H1 (cell line): ENCODE measurements around the gene LRRC4C. TPM values are rescaled to one million over a fixed set of nuclear protein-coding genes. Genes with fewer than 3 reads are reported as not detected.

Experiments used
- CTCF ChIA-PET: fragments of 300-600 bp; sonication (Branson Sonifier 250); formaldehyde crosslinking; loops from one replicate; lab custom pipeline; 2021; ENCODE audit not compliant: partially characterized antibody; lab: Charles Lee
- POLR2A ChIA-PET: fragments of 300-600 bp; sonication (Branson Sonifier 250); formaldehyde crosslinking; loops from one replicate; lab custom pipeline; 2021; ENCODE audit warnings: inconsistent platforms; ENCODE audit not compliant: partially characterized antibody; lab: Charles Lee
- DNase-seq, 2 experiments: peaks; one replicate each; pipeline versions ENCODE4 v3.0.0 to v3.0.0-alpha.2; 2010 to 2022; ENCODE audit warnings: low spot score in 2 of 2, low read depth in 1 of 2, mixed read lengths in 1 of 2
- FAIRE-seq: peaks from 2 replicates; lab custom pipeline; 2011; peaks lifted over from hg19 to GRCh38; lab: Jason Lieb, UNC
- H2AFZ ChIP-seq: 2 replicates; pipeline ENCODE4 v1.8.1; 2012; ENCODE audit warnings: low read length, inconsistent platforms
- H2AK5ac ChIP-seq: 2 replicates; pipeline ENCODE4 v1.6.1; 2013; ENCODE audit warnings: low read depth, low read length
- H2BK120ac ChIP-seq: replicated peaks from 2 replicates; pipeline ENCODE3; 2013; ENCODE audit warnings: low read depth, low read length, inconsistent platforms
- H2BK12ac ChIP-seq: 2 replicates; pipeline ENCODE4 v1.6.1; 2013; ENCODE audit warnings: low read depth, low read length
- H2BK15ac ChIP-seq: 2 replicates; pipeline ENCODE4 v1.6.1; 2013; ENCODE audit warnings: low read length
- H2BK20ac ChIP-seq: 2 replicates; pipeline ENCODE4 v1.6.1; 2013; ENCODE audit warnings: low read length
- H2BK5ac ChIP-seq: 2 replicates; pipeline ENCODE4 v1.6.1; 2013; ENCODE audit warnings: low read depth, low read length
- H3K14ac ChIP-seq: 2 replicates; pipeline ENCODE4 v1.6.1; 2013; ENCODE audit warnings: inconsistent platforms; ENCODE audit not compliant: insufficient read length
- H3K18ac ChIP-seq: 2 replicates; pipeline ENCODE4 v1.6.1; 2013; ENCODE audit warnings: low read length; ENCODE audit errors: extremely low read depth
- H3K23ac ChIP-seq: 2 replicates; pipeline ENCODE4 v1.6.1; 2013; ENCODE audit warnings: inconsistent platforms; ENCODE audit not compliant: insufficient read length
- H3K23me2 ChIP-seq: 2 replicates; pipeline ENCODE4 v1.6.1; 2013; ENCODE audit warnings: low read depth, low read length
- H3K27ac ChIP-seq: 2 replicates; pipeline ENCODE4 v1.6.1; 2011; ENCODE audit warnings: low read depth, low read length, inconsistent platforms
- H3K27me3 ChIP-seq, 4 experiments: replicated peaks in 1 of 4; 1 replicate in 1 of 4; 2 replicates in 3 of 4; pipeline versions ENCODE4 v1.6.1 to v1.8.1; 2011 to 2013; ENCODE audit warnings: low read length in 3 of 4, mild to moderate bottlenecking in 3 of 4, inconsistent platforms in 2 of 4, mixed read lengths in 2 of 4, moderate library complexity in 1 of 4; ENCODE audit not compliant: control insufficient read depth in 3 of 4, insufficient read depth in 3 of 4; ENCODE audit errors: extremely low read depth in 1 of 4
- H3K36me3 ChIP-seq, 4 experiments: 2 replicates each; pipeline versions ENCODE4 v1.6.1 to v1.8.1; 2011 to 2013; ENCODE audit warnings: mild to moderate bottlenecking in 4 of 4, low read length in 3 of 4, moderate library complexity in 2 of 4, control low read depth in 1 of 4, inconsistent platforms in 1 of 4; ENCODE audit not compliant: insufficient read depth in 4 of 4, control insufficient read depth in 2 of 4
- H3K4ac ChIP-seq: replicated peaks from 2 replicates; pipeline ENCODE3; 2013; ENCODE audit warnings: low read length, low read depth, mixed read lengths, inconsistent platforms; ENCODE audit not compliant: insufficient read length
- H3K4me1 ChIP-seq, 4 experiments: replicated peaks in 1 of 4; 1 replicate in 1 of 4; 2 replicates in 3 of 4; pipeline versions ENCODE4 v1.6.1 to v1.8.1; 2011 to 2013; ENCODE audit warnings: low read length in 3 of 4, inconsistent platforms in 2 of 4, mixed read lengths in 1 of 4; ENCODE audit not compliant: insufficient read depth in 4 of 4, control insufficient read depth in 3 of 4
- H3K4me2 ChIP-seq, 2 experiments: 2 replicates each; pipeline versions ENCODE4 v1.6.1 to v1.8.1; 2011 to 2013; ENCODE audit warnings: low read depth in 2 of 2, low read length in 2 of 2, control low read depth in 1 of 2, inconsistent platforms in 1 of 2, mild to moderate bottlenecking in 1 of 2; ENCODE audit not compliant: insufficient read depth in 1 of 2
- H3K4me3 ChIP-seq, 4 experiments: fragments of 200-600, 300-600 bp in 1 of 4; sonication (generic), shearing (Covaris generic), sonication (Bioruptor Twin) in 1 of 4; 2 replicates each; pipeline versions ENCODE4 v1.5.1 to v1.8.1; 2011 to 2016; ENCODE audit warnings: low read length in 4 of 4, low read depth in 3 of 4, control low read depth in 2 of 4, inconsistent platforms in 2 of 4, mild to moderate bottlenecking in 2 of 4, mixed read lengths in 1 of 4, moderate library complexity in 1 of 4; ENCODE audit not compliant: insufficient read depth in 2 of 4; ENCODE audit errors: extremely low read depth in 1 of 4
- H3K56ac ChIP-seq: replicated peaks from 2 replicates; pipeline ENCODE3; 2013; ENCODE audit warnings: low read depth, mild to moderate bottlenecking, mixed read lengths, low read length, inconsistent platforms; ENCODE audit not compliant: insufficient read length
- H3K79me1 ChIP-seq: 2 replicates; pipeline ENCODE4 v1.6.1; 2013; ENCODE audit warnings: low read depth, low read length, control low read depth
- H3K79me2 ChIP-seq, 2 experiments: 2 replicates each; pipeline versions ENCODE4 v1.6.1 to v1.8.1; 2012 to 2013; ENCODE audit warnings: low read length in 2 of 2, mild to moderate bottlenecking in 2 of 2, inconsistent platforms in 1 of 2; ENCODE audit not compliant: insufficient read depth in 2 of 2, control insufficient read depth in 1 of 2
- H3K9ac ChIP-seq, 4 experiments: replicated peaks in 1 of 4; 1 replicate in 1 of 4; 2 replicates in 3 of 4; pipeline versions ENCODE4 v1.6.1 to v1.8.1; 2011 to 2013; ENCODE audit warnings: low read depth in 3 of 4, low read length in 3 of 4, control low read depth in 2 of 4, mild to moderate bottlenecking in 2 of 4, moderate library complexity in 2 of 4, inconsistent platforms in 1 of 4; ENCODE audit errors: extremely low read depth in 1 of 4
- H3K9me3 ChIP-seq, 2 experiments: 2 replicates each; pipeline versions ENCODE4 v1.6.1 to v1.8.1; 2012 to 2013; ENCODE audit warnings: mild to moderate bottlenecking in 2 of 2, moderate library complexity in 2 of 2, control low read depth in 1 of 2, inconsistent platforms in 1 of 2, low read depth in 1 of 2, low read length in 1 of 2, mixed read lengths in 1 of 2; ENCODE audit not compliant: insufficient read depth in 2 of 2
- H4K20me1 ChIP-seq, 2 experiments: replicated peaks in 1 of 2; 2 replicates each; pipeline versions ENCODE3 to v1.8.1; 2011 to 2013; ENCODE audit warnings: inconsistent platforms in 2 of 2, low read length in 2 of 2, mild to moderate bottlenecking in 1 of 2; ENCODE audit not compliant: insufficient read depth in 2 of 2, control insufficient read depth in 1 of 2
- H4K5ac ChIP-seq: 2 replicates; pipeline ENCODE4 v1.6.1; 2013; ENCODE audit warnings: low read length, low read depth, mixed read lengths, inconsistent platforms; ENCODE audit not compliant: insufficient read length
- H4K8ac ChIP-seq: 2 replicates; pipeline ENCODE4 v1.8.0; 2013; ENCODE audit warnings: mild to moderate bottlenecking, moderate library complexity, low read length, inconsistent platforms; ENCODE audit not compliant: insufficient read depth; ENCODE audit errors: extremely low read depth
- H4K91ac ChIP-seq: replicated peaks from 2 replicates; pipeline ENCODE3; 2013; ENCODE audit warnings: low read length, mixed read lengths, inconsistent platforms; ENCODE audit not compliant: insufficient read length
- CREB1 ChIP-seq: IDR thresholded peaks from 2 replicates; pipeline ENCODE4 v1.6.1; 2012; ENCODE audit warnings: inconsistent platforms
- EGR1 ChIP-seq: IDR thresholded peaks from 2 replicates; pipeline ENCODE4 v1.6.1; 2011; ENCODE audit warnings: low read depth, low read length, borderline replicate concordance
- RAD21 ChIP-seq, 2 experiments: IDR thresholded peaks in 1 of 2; conservative IDR thresholded peaks in 1 of 2; 2 replicates each; pipeline ENCODE4 v1.6.1; 2011; ENCODE audit warnings: low read depth in 2 of 2, low read length in 2 of 2, improper control_type of control experiment in 1 of 2, inconsistent platforms in 1 of 2, mild to moderate bottlenecking in 1 of 2, moderate library complexity in 1 of 2
- SAP30 ChIP-seq: fragments of 300-600 bp; sonication (generic); IDR thresholded peaks from 2 replicates; pipeline ENCODE4 v1.7.1; 2012; ENCODE audit warnings: low read length, moderate library complexity, mild to moderate bottlenecking, inconsistent platforms; ENCODE audit not compliant: insufficient read depth, insufficient replicate concordance
- SIN3A ChIP-seq, 2 experiments: IDR thresholded peaks in 1 of 2; conservative IDR thresholded peaks in 1 of 2; 2 replicates each; pipeline ENCODE4 v1.6.1; 2011 to 2012; ENCODE audit warnings: low read length in 2 of 2, improper control_type of control experiment in 1 of 2, low read depth in 1 of 2, mild to moderate bottlenecking in 1 of 2
- SP4 ChIP-seq: IDR thresholded peaks from 2 replicates; pipeline ENCODE4 v1.6.1; 2012; ENCODE audit warnings: low read length, inconsistent platforms
- WGBS, 2 experiments: shearing (Covaris generic) in 1 of 2; methylation state at CpG; one replicate each; pipeline versions ENCODE4 v1.1.6 to v1.1.7; 2013 to 2015; ENCODE audit warnings: low lambda C conversion rate in 2 of 2, mixed read lengths in 2 of 2, inconsistent platforms in 1 of 2, low coverage in 1 of 2, missing lambda C conversion rate in 1 of 2; ENCODE audit not compliant: insufficient replicate concordance in 2 of 2, insufficient coverage in 1 of 2, insufficient read length in 1 of 2; ENCODE audit errors: extremely low coverage in 1 of 2, missing lambda C conversion rate in 1 of 2; 5-methylcytosine and 5-hydroxymethylcytosine counted together
- polyA plus RNA-seq, 7 experiments: library from polyadenylated mRNA; depleted of rRNA in 3 of 7; stranded (reverse) in 5 of 7; unstranded in 2 of 7; fragments of >200 nt in 5 of 7; fragments of 200-250 nt in 2 of 7; gene quantifications; 1 replicate in 5 of 7; 2 replicates in 1 of 7; 4 replicates in 1 of 7; pipeline versions ENCODE4 v1.2.1 to v1.2.3, GENCODE V29; 2011 to 2013; ENCODE audit warnings: missing spikeins in 2 of 7, mixed read lengths in 2 of 7
- total RNA-seq: library from RNA; stranded (reverse); fragmentation: NEBNext Ultra II Directional; extraction: Animal tissue kit (Norgen Biotek cat#: 25700); gene quantifications from 2 replicates; pipeline ENCODE4 v1.2.1, GENCODE V29; 2021

Gene LRRC4C
- total and polyA plus RNA-seq, 2 of the 8 experiments (the other 6 are each of a cell fraction or from before 2014, with no cell fraction given), result 0.23 to 2.2 TPM

DNA sequence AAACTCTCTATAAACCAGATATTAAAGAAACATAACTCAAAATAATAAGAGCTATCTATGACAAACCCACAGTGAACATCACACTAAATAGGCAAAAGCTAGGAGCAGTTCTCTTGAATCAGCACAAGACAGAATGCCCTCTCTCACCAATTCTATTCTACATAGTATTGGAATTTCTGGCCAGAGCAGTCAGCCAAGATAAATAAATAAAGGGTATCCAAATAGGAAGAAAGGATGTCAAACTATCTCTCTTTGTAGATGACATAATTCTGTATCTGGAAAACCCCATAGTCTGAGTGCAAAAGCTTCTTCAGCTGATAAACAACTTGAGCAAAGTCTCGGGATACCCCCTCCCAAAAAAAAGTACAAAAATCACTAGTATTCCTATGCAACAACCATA, 359.8 kb downstream of the LRRC4C start:
- no peak overlapping the region for H4K8ac ChIP-seq
- no peaks in the 10 kb centered on the region for H3K79me1 ChIP-seq
- no peaks in the 10 kb centered on the region for H3K23me2 ChIP-seq
- no peak overlapping the region for H3K23ac ChIP-seq
- no peak overlapping the region for H2BK5ac ChIP-seq
- H2AFZ ChIP-seq, result no peak overlapping the region
- H4K5ac ChIP-seq, result no peak overlapping the region
- H3K27me3 ChIP-seq, result no peaks in the 10 kb centered on the region
- H3K9me3 ChIP-seq, result no peaks in the 10 kb centered on the region
- H3K27ac ChIP-seq, result no peak overlapping the region
- H2BK15ac ChIP-seq, result no peak overlapping the region
- no peak overlapping the region for H3K14ac ChIP-seq
- no peak overlapping the region for H2BK20ac ChIP-seq
- no peak overlapping the region for H2BK120ac ChIP-seq
- no peak overlapping the region for H4K91ac ChIP-seq
- no peaks in the 10 kb centered on the region for H4K20me1 ChIP-seq
- H3K36me3 ChIP-seq, result no peaks in the 10 kb centered on the region
- no peak overlapping the region for H3K4me2 ChIP-seq
- no peaks in the 10 kb centered on the region for H3K79me2 ChIP-seq
- POLR2A ChIA-PET, result no interaction called here
- TF ChIP-seq RAD21 (IDR thresholded peaks at IDR 0.05 in 1 of 2, conservative IDR thresholded peaks at IDR 0.05 in 1 of 2; ENCODE audit: low read depth in 2 of 2, low read length in 2 of 2), result no peak
- TF ChIP-seq SAP30, result no peak
- no peak for TF ChIP-seq EGR1
- no peak for TF ChIP-seq SIN3A (conservative IDR thresholded peaks at IDR 0.05 in 1 of 2, IDR thresholded peaks at IDR 0.05 in 1 of 2; ENCODE audit: low read depth in 1 of 2, low read length in 2 of 2)
- no peak for TF ChIP-seq SP4
- TF ChIP-seq CREB1, result no peak
- no peak overlapping the region for H3K4ac ChIP-seq
- 94% methylated on average over 1 of the region's 1 CpG; no CpG with 5 or more reads in 1 of the 2 experiments for WGBS, 2 experiments
- DNase-seq (no peak), FAIRE-seq (no peak)
- no peak overlapping the region for H2BK12ac ChIP-seq
- no peak overlapping the region for H3K56ac ChIP-seq
- no peak overlapping the region for H2AK5ac ChIP-seq
- CTCF ChIA-PET, result interaction anchor here (1.3 kb wide), 1 partner anchor 9 kb away, joined by 3 read pairs; no protein-coding TSS in a partner anchor
- H3K4me3 ChIP-seq, result no peak overlapping the region
- no peak overlapping the region for H3K18ac ChIP-seq
- no peaks in the 10 kb centered on the region for H3K4me1 ChIP-seq
- H3K9ac ChIP-seq, result no peak overlapping the region
